HepG2 (cell line): ENCODE measurements around the gene TNFAIP8L2. TPM values are rescaled to one million over a fixed set of nuclear protein-coding genes. Genes with fewer than 3 reads are reported as not detected.

ENCODE experiments used
- CREB1 ChIP-seq, 2 experiments: fragments of 450-650 bp in 1 of 2; IDR thresholded peaks; 2 replicates each; pipeline ENCODE4 v1.6.1; 2016 to 2017; ENCODE audit warnings: control low read depth in 1 of 2, mild to moderate bottlenecking in 1 of 2, missing compliant biosample characterization in 1 of 2, missing genetic modification characterization in 1 of 2
- EED ChIP-seq: sonication (generic); formaldehyde crosslinking; IDR thresholded peaks from 2 replicates; pipeline ENCODE4 v1.5.0; 2020; ENCODE audit warnings: mild to moderate bottlenecking, missing genetic modification reagents
- ESRRA ChIP-seq: sonication (generic); formaldehyde crosslinking; IDR thresholded peaks from 2 replicates; pipeline ENCODE4 v1.5.1; 2020; ENCODE audit warnings: mild to moderate bottlenecking, low read depth, missing genetic modification reagents
- HES4 ChIP-seq: sonication (generic); formaldehyde crosslinking; IDR thresholded peaks from 2 replicates; pipeline ENCODE4 v1.9.0; 2021; ENCODE audit warnings: mild to moderate bottlenecking, missing genetic modification reagents, borderline replicate concordance
- IRX3 ChIP-seq: sonication (generic); formaldehyde crosslinking; IDR thresholded peaks from 2 replicates; pipeline ENCODE4 v1.8.1; 2023; ENCODE audit warnings: mild to moderate bottlenecking, low read depth, missing genetic modification reagents, borderline replicate concordance
- KAT2B ChIP-seq: fragments of 150-350 bp; IDR thresholded peaks from 2 replicates; pipeline ENCODE4 v1.6.1; 2014; ENCODE audit warnings: low read depth, low read length, borderline replicate concordance
- KAT7 ChIP-seq: IDR thresholded peaks from 2 replicates; pipeline ENCODE4 v1.6.1; 2018; ENCODE audit warnings: borderline replicate concordance, missing compliant biosample characterization
- KDM5B ChIP-seq: sonication (generic); formaldehyde crosslinking; IDR thresholded peaks from 2 replicates; pipeline ENCODE4 v1.4.0; 2020; ENCODE audit warnings: missing genetic modification reagents, mild to moderate bottlenecking, borderline replicate concordance
- MIXL1 ChIP-seq: IDR thresholded peaks from 2 replicates; pipeline ENCODE4 v1.6.1; 2016
- RFX3 ChIP-seq: IDR thresholded peaks from 2 replicates; pipeline ENCODE4 v1.6.1; 2016; ENCODE audit warnings: missing biosample characterization, missing genetic modification reagents
- SAFB2 ChIP-seq: sonication (generic); formaldehyde crosslinking; IDR thresholded peaks from 2 replicates; pipeline ENCODE4 v1.5.1; 2020; ENCODE audit warnings: missing genetic modification reagents, low read depth, mild to moderate bottlenecking, borderline replicate concordance
- ZNF143 ChIP-seq: sonication (generic); formaldehyde crosslinking; IDR thresholded peaks from 2 replicates; pipeline ENCODE4 v1.4.0; 2020; ENCODE audit warnings: missing genetic modification reagents
- ZNF20 ChIP-seq: sonication (generic); formaldehyde crosslinking; IDR thresholded peaks from 2 replicates; pipeline ENCODE4 v1.4.0; 2020; ENCODE audit warnings: mild to moderate bottlenecking, moderate library complexity, missing genetic modification reagents
- ZNF292 ChIP-seq: sonication (generic); formaldehyde crosslinking; IDR thresholded peaks from 2 replicates; pipeline ENCODE4 v1.8.1; 2022; ENCODE audit warnings: mild to moderate bottlenecking, low read depth, missing genetic modification reagents, borderline replicate concordance
- ZNF777 ChIP-seq: sonication (generic); formaldehyde crosslinking; IDR thresholded peaks from 2 replicates; pipeline ENCODE4 v1.4.0; 2020; ENCODE audit warnings: missing genetic modification reagents
- polyA plus RNA-seq, 8 experiments: library from polyadenylated mRNA; depleted of rRNA in 3 of 8; stranded (reverse) in 7 of 8; unstranded in 1 of 8; fragments of >200 nt; fragmentation: Illumina TruSeq in 4 of 8; extraction: Trizol in 4 of 8; gene quantifications; 2 replicates each; pipeline versions ENCODE4 v1.2.1 to v1.2.3, GENCODE V29; 2011 to 2016; ENCODE audit warnings: low read depth in 4 of 8, missing spikeins in 1 of 8, mixed read lengths in 1 of 8; ENCODE audit not compliant: insufficient read depth in 1 of 8
- total RNA-seq, 5 experiments: library from RNA; depleted of rRNA; stranded (reverse); fragments of >200 nt; fragmentation: Illumina TruSeq; extraction: Trizol; gene quantifications; 2 replicates each; pipeline ENCODE4 v1.2.3, GENCODE V29; 2016; ENCODE audit warnings: low read depth in 1 of 5
- TF ChIP-seq, protein P1 (sequence below): sonication (generic); formaldehyde crosslinking; IDR thresholded peaks from 2 replicates; pipeline ENCODE4 v1.4.0; 2020; ENCODE audit warnings: missing genetic modification reagents, borderline replicate concordance
- TF ChIP-seq, protein P2 (sequence below), 2 experiments: sonication (generic) in 1 of 2; formaldehyde crosslinking in 1 of 2; IDR thresholded peaks; 2 replicates each; pipeline versions ENCODE4 v1.5.1 to v1.6.1; 2011 to 2020; ENCODE audit warnings: borderline replicate concordance in 1 of 2, low read depth in 1 of 2, low read length in 1 of 2, mild to moderate bottlenecking in 1 of 2, missing genetic modification reagents in 1 of 2, moderate library complexity in 1 of 2
- TF ChIP-seq, protein P3 (sequence below): IDR thresholded peaks from 2 replicates; pipeline ENCODE4 v1.6.1; 2016; ENCODE audit warnings: low read depth, control low read depth
- TF ChIP-seq, protein P4 (sequence below): sonication (generic); formaldehyde crosslinking; IDR thresholded peaks from 2 replicates; pipeline ENCODE4 v1.8.1; 2022; ENCODE audit warnings: low read depth, mild to moderate bottlenecking, missing genetic modification reagents

Gene TNFAIP8L2
- total and polyA plus RNA-seq, 2 of the 13 experiments (the other 11 are each of a cell fraction or from before 2014, with no cell fraction given), result not detected

GRCh38 chr1:151165738-151166504, 9.5 kb downstream of the TNFAIP8L2 start, which contains the start of the genes LYSMD1 and SCNM1 (continued):
- TF ChIP-seq, protein P1, sequence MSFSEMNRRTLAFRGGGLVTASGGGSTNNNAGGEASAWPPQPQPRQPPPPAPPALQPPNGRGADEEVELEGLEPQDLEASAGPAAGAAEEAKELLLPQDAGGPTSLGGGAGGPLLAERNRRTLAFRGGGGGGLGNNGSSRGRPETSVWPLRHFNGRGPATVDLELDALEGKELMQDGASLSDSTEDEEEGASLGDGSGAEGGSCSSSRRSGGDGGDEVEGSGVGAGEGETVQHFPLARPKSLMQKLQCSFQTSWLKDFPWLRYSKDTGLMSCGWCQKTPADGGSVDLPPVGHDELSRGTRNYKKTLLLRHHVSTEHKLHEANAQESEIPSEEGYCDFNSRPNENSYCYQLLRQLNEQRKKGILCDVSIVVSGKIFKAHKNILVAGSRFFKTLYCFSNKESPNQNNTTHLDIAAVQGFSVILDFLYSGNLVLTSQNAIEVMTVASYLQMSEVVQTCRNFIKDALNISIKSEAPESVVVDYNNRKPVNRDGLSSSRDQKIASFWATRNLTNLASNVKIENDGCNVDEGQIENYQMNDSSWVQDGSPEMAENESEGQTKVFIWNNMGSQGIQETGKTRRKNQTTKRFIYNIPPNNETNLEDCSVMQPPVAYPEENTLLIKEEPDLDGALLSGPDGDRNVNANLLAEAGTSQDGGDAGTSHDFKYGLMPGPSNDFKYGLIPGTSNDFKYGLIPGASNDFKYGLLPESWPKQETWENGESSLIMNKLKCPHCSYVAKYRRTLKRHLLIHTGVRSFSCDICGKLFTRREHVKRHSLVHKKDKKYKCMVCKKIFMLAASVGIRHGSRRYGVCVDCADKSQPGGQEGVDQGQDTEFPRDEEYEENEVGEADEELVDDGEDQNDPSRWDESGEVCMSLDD (CRISPR knock-in tag), result no peak
- no peak for TF ChIP-seq IRX3
- TF ChIP-seq MIXL1 (CRISPR knock-in tag), result peak; percentile 67; the same call in 1 of the 2 replicates
- TF ChIP-seq ZNF20 (CRISPR knock-in tag), result no peak
- peak; percentile 100 for TF ChIP-seq ZNF143
- TF ChIP-seq, protein P2, sequence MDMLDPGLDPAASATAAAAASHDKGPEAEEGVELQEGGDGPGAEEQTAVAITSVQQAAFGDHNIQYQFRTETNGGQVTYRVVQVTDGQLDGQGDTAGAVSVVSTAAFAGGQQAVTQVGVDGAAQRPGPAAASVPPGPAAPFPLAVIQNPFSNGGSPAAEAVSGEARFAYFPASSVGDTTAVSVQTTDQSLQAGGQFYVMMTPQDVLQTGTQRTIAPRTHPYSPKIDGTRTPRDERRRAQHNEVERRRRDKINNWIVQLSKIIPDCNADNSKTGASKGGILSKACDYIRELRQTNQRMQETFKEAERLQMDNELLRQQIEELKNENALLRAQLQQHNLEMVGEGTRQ (IDR thresholded peaks at IDR 0.05; ENCODE audit: low read depth, low read length), result no peak
- TF ChIP-seq, protein P2 (CRISPR knock-in tag; IDR thresholded peaks at IDR 0.05; ENCODE audit: borderline replicate concordance), result peak; percentile 13; the same call in 1 of the 2 replicates
- TF ChIP-seq, protein P3, sequence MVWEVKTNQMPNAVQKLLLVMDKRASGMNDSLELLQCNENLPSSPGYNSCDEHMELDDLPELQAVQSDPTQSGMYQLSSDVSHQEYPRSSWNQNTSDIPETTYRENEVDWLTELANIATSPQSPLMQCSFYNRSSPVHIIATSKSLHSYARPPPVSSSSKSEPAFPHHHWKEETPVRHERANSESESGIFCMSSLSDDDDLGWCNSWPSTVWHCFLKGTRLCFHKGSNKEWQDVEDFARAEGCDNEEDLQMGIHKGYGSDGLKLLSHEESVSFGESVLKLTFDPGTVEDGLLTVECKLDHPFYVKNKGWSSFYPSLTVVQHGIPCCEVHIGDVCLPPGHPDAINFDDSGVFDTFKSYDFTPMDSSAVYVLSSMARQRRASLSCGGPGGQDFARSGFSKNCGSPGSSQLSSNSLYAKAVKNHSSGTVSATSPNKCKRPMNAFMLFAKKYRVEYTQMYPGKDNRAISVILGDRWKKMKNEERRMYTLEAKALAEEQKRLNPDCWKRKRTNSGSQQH, result peak; percentile 12; the same call in 1 of the 2 replicates
- no peak for TF ChIP-seq ESRRA (CRISPR knock-in tag)
- TF ChIP-seq RFX3 (CRISPR knock-in tag), result no peak
- no peak for TF ChIP-seq ZNF292 (CRISPR knock-in tag)
- peak; percentile 82 for TF ChIP-seq CREB1 (IDR thresholded peaks at IDR 0.05)
- peak; percentile 97 for TF ChIP-seq CREB1 (CRISPR knock-in tag; IDR thresholded peaks at IDR 0.05)
- no peak for TF ChIP-seq EED (CRISPR knock-in tag)
- TF ChIP-seq, protein P4, sequence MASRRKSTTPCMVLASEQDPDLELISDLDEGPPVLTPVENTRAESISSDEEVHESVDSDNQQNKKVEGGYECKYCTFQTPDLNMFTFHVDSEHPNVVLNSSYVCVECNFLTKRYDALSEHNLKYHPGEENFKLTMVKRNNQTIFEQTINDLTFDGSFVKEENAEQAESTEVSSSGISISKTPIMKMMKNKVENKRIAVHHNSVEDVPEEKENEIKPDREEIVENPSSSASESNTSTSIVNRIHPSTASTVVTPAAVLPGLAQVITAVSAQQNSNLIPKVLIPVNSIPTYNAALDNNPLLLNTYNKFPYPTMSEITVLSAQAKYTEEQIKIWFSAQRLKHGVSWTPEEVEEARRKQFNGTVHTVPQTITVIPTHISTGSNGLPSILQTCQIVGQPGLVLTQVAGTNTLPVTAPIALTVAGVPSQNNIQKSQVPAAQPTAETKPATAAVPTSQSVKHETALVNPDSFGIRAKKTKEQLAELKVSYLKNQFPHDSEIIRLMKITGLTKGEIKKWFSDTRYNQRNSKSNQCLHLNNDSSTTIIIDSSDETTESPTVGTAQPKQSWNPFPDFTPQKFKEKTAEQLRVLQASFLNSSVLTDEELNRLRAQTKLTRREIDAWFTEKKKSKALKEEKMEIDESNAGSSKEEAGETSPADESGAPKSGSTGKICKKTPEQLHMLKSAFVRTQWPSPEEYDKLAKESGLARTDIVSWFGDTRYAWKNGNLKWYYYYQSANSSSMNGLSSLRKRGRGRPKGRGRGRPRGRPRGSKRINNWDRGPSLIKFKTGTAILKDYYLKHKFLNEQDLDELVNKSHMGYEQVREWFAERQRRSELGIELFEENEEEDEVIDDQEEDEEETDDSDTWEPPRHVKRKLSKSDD (CRISPR knock-in tag), result 0 out of 2 replicates have a peak, but pooled peaks have one; percentile 54
- peak; percentile 43; the same call in 1 of the 2 replicates for TF ChIP-seq ZNF777 (CRISPR knock-in tag)
- TF ChIP-seq SAFB2 (CRISPR knock-in tag), result peak; percentile 77; the same call in 1 of the 2 replicates
- TF ChIP-seq KAT7 (CRISPR knock-in tag), result no peak
- TF ChIP-seq KAT2B, result no peak
- peak; percentile 18; the same call in 1 of the 2 replicates for TF ChIP-seq HES4 (CRISPR knock-in tag)
- TF ChIP-seq KDM5B, result peak; percentile 23; the same call in 1 of the 2 replicates
